Right atrium auricular region (tissue), 2 donors: ENCODE results near the gene AGBL4. TPM values are rescaled to one million over a fixed set of nuclear protein-coding genes. Genes with fewer than 3 reads are reported as not detected.

Source experiments
- DNase-seq: peaks from one replicate; pipeline ENCODE4 v3.0.0-alpha.2; 2019; ENCODE audit warnings: low spot score
- H3K27ac ChIP-seq, 2 donors: fragments of 200-600 bp; sonication (generic); 1 replicate in 1 of 2; 2 replicates in 1 of 2; pipeline ENCODE4 v1.5.1; 2016 to 2019
- H3K27me3 ChIP-seq, 2 donors: fragments of 200-600 bp; sonication (generic); one replicate each; pipeline versions ENCODE4 v1.5.1 to v1.6.0; 2017 to 2019
- H3K36me3 ChIP-seq: fragments of 200-600 bp; sonication (generic); one replicate; pipeline ENCODE4 v1.5.1; 2016
- H3K4me1 ChIP-seq, 2 donors: fragments of 200-600 bp; sonication (generic); one replicate each; pipeline versions ENCODE4 v1.5.1 to v1.6.0; 2017 to 2019
- H3K4me3 ChIP-seq, 2 donors: fragments of 200-600 bp; sonication (generic); 1 replicate in 1 of 2; 2 replicates in 1 of 2; pipeline ENCODE4 v1.5.1; 2017 to 2019; ENCODE audit warnings: mild to moderate bottlenecking in 1 of 2, moderate library complexity in 1 of 2
- H3K9me3 ChIP-seq, 2 donors: fragments of 200-600 bp; sonication (generic); one replicate each; pipeline ENCODE4 v1.5.1; 2019
- total RNA-seq, 2 donors: library from RNA; depleted of rRNA; stranded (reverse); fragments of >200 nt; gene quantifications; one replicate each; pipeline ENCODE4 v1.1.0, GENCODE V29; 2016
- TF ChIP-seq, protein P1 (sequence below), 2 donors: fragments of 200-600 bp; sonication (generic); IDR thresholded peaks; one replicate each; pipeline ENCODE4 v1.5.1; 2019; ENCODE audit warnings: antibody characterized with exemption in 2 of 2

Gene AGBL4
- total RNA-seq, 2 donors from 2014 or later = 0.94 to 1.7 TPM

DNA sequence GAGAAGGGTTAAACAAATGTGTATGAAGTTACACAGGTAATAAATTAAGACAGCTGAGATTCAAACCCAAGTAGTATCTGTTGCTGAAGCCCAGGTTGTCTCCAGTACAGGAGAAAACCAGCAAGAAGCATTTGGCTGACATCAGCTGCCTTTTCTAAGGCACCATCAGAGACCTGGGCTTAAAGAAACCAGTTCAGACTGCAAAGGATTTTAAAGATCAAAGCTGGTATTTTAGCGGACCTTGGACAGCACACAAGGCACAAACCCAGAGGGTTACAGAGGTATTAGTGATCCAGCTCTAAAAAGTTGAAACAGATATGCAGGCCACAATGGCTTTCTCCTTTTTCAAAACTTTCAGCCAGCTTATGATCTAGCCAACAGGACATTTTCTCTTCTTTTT, 1270.5 kb downstream of the AGBL4 start:
- Histone ChIP-seq H3K36me3 (peaks cover 14% of the 10 kb centered on the region), H3K9me3 (no peaks in the 10 kb centered on the region), H3K27me3 (no peaks in the 10 kb centered on the region), H3K4me3 (no peak overlapping the region), H3K4me1 (peaks cover 0 to 10% of the 10 kb centered on the region in 2 donors), H3K27ac (no peak overlapping the region)
- no peak for DNase-seq
- TF ChIP-seq, protein P1, sequence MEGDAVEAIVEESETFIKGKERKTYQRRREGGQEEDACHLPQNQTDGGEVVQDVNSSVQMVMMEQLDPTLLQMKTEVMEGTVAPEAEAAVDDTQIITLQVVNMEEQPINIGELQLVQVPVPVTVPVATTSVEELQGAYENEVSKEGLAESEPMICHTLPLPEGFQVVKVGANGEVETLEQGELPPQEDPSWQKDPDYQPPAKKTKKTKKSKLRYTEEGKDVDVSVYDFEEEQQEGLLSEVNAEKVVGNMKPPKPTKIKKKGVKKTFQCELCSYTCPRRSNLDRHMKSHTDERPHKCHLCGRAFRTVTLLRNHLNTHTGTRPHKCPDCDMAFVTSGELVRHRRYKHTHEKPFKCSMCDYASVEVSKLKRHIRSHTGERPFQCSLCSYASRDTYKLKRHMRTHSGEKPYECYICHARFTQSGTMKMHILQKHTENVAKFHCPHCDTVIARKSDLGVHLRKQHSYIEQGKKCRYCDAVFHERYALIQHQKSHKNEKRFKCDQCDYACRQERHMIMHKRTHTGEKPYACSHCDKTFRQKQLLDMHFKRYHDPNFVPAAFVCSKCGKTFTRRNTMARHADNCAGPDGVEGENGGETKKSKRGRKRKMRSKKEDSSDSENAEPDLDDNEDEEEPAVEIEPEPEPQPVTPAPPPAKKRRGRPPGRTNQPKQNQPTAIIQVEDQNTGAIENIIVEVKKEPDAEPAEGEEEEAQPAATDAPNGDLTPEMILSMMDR (IDR thresholded peaks at IDR 0.05) = no peak

DNA sequence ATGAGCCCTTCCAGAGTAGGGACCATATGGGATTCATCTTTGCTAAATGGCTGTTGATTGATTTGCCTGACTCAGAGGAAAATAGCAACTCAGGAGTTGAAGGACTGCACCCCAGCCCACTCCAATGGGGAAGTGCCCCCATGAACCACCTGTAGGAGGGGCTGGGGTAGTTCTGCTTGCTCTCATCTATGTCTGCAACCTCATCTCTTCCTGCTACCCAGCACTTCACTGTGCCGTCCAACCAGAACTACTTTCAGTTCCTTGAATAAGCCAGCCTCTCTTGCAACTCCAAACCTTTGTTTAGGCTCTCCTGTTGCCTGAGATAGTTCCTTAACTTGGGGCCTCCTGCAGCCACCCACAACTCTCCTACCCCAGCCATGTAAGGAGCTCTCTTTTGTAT, 1273.6 kb downstream of the AGBL4 start:
- Histone ChIP-seq H3K27me3 (no peaks in the 10 kb centered on the region), H3K4me1 (peaks cover 0 to 10% of the 10 kb centered on the region in 2 donors), H3K4me3 (no peak overlapping the region), H3K36me3 (peaks cover 4% of the 10 kb centered on the region), H3K9me3 (no peaks in the 10 kb centered on the region), H3K27ac (no peak overlapping the region)
- TF ChIP-seq, protein P1 (IDR thresholded peaks at IDR 0.05) = no peak
- DNase-seq = no peak

DNA sequence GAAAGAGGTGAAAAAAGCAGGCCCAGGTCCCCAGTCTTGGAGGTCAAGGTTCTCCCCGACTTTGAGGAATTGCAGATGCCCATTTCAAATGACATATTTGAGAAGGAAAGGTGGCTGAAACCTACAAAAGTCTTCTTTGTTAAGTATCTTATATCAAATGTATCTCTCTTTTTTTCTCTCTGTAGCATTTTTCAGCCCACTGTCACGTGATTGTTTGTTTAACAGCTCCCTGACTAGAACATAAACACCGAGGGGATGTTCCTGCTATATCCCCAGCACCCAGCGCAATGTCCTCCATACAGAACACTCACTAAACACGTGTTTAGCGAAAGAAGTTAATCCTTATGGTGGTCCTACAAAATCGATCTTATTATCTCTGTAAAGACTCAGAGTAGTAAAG, 1274.7 kb downstream of the AGBL4 start:
- Histone ChIP-seq H3K27ac (no peak overlapping the region), H3K27me3 (no peaks in the 10 kb centered on the region), H3K9me3 (no peaks in the 10 kb centered on the region), H3K36me3 (peaks cover 4% of the 10 kb centered on the region), H3K4me1 (peaks cover 0 to 10% of the 10 kb centered on the region in 2 donors), H3K4me3 (no peak overlapping the region)
- TF ChIP-seq, protein P1 (IDR thresholded peaks at IDR 0.05) = no peak
- DNase-seq = no peak

DNA sequence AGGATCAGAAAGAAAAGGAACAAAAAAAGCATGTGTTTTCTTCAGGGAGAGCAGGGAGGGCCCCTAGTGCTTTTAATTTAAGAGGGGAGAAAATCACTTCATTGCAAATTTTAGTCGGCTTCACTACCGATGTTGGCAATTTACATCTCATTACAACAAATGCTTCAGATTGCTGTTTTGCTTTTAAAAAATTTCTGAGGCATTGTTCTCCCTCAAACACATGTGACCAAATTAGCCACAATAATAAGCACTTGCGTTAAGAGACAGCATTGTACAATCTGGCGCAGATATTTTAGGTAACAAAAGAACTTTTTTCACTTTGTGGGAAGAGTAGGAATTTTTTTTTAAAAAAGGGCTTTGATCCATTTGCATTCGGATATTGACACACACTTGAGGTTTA, 1276.8 kb downstream of the AGBL4 start:
- Histone ChIP-seq H3K9me3 (no peaks in the 10 kb centered on the region), H3K4me1 (peaks cover 0 to 1% of the 10 kb centered on the region in 2 donors), H3K36me3 (no peaks in the 10 kb centered on the region), H3K27ac (no peak overlapping the region), H3K4me3 (no peak overlapping the region), H3K27me3 (no peaks in the 10 kb centered on the region)
- TF ChIP-seq, protein P1 (IDR thresholded peaks at IDR 0.05) = no peak
- no peak for DNase-seq

DNA sequence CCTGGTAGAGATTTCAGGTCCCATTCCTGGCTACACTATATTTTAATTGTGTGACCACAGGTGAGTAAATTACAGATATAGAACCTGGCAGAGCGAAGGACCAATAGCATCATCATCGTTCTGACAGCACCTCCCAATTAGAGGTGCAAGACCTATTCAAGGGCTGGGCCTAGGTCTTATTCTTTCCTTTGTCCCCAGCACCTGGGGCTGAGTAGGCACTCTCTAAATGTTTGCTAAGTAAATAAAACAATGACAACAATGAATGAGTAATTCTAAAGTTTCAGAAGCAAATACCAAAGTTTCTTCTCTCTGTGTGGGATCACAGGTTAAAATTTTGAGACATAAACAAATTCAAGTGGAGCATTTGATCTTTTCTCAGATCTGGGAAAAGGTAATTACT, 1279.7 kb downstream of the AGBL4 start:
- Histone ChIP-seq H3K4me3 (no peak overlapping the region), H3K4me1 (no peaks in the 10 kb centered on the region), H3K27ac (no peak overlapping the region), H3K9me3 (no peaks in the 10 kb centered on the region), H3K27me3 (no peaks in the 10 kb centered on the region), H3K36me3 (no peaks in the 10 kb centered on the region)
- no peak for DNase-seq
- TF ChIP-seq, protein P1 (IDR thresholded peaks at IDR 0.05) = no peak

GRCh38 chr1:48743480-48743879, 1280.3 kb downstream of the AGBL4 start:
- TF ChIP-seq, protein P1 (IDR thresholded peaks at IDR 0.05) = no peak
- Histone ChIP-seq H3K27ac (no peak overlapping the region), H3K9me3 (no peaks in the 10 kb centered on the region), H3K27me3 (no peaks in the 10 kb centered on the region), H3K4me3 (no peak overlapping the region), H3K36me3 (no peaks in the 10 kb centered on the region), H3K4me1 (no peaks in the 10 kb centered on the region)
- DNase-seq = no peak
